Stimulated activated CD4-positive, alpha-beta T cell treated with anti-CD3 and anti-CD28 coated beads, Interleukin-4, amount 100 ng/mL, for 4 hours (primary cell): ENCODE results near the gene COX6A1.
"Not testable (repeated sequence)": the region's sequence is repeated elsewhere in the genome, so short reads cannot be mapped to it uniquely, and the experiment has no call there.

ENCODE experiments used
- DNase-seq, 2 experiments: peaks; one replicate each; pipeline ENCODE4 v3.0.0-alpha.2; 2020

COX6A1 gene

DNA sequence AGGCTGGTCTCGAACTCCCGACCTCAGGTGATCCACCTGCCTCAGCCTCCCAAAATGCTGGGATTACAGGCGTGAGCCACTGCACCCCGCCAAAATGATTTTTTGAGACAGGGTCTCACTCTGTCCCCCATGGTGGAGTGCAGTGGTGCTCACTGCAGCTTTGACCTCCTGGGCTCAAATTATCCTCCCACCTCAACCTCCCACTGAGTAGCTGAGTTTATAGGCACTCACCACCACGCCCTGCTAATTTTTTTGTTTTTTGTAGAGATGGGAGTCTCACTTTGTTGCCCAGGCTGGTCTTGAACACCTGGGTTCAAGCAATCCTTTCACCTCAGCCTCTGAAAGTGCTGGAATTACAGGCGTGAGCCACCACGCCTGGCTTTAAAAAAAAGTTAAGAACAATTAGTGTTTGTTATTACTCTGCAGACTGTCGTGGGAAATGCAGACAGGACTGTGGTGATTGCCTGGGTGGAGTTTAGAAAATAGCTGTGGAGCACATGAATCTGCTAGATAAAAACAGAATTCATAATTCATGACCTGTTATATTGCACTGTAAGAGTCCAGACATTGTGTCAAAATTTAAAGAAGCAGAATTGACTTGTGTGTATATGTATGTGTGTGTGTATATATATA lies 9.2 kb upstream of the COX6A1 start:
- DNase-seq, result no peak

DNA sequence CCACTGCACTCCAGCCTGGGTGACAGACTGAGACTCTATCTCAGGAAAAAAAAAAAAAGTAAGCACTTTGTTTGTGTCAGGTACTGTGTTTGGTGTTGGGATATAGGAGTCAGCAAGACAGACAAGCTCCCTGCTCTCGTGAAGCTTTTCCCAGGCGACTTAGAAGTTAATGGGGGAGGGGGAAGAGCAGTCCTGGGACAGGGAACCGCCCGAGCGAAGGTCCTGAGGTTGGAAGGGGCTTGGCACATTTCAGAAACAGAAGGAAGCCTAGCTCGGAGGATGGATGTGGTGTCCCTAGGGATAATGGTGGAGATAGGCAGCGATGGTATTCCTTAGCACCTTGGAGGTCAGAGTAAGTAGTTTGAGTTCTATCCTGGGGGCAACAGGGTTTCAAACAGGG lies 8.5 kb upstream of the COX6A1 start:
- DNase-seq, result no peak

DNA sequence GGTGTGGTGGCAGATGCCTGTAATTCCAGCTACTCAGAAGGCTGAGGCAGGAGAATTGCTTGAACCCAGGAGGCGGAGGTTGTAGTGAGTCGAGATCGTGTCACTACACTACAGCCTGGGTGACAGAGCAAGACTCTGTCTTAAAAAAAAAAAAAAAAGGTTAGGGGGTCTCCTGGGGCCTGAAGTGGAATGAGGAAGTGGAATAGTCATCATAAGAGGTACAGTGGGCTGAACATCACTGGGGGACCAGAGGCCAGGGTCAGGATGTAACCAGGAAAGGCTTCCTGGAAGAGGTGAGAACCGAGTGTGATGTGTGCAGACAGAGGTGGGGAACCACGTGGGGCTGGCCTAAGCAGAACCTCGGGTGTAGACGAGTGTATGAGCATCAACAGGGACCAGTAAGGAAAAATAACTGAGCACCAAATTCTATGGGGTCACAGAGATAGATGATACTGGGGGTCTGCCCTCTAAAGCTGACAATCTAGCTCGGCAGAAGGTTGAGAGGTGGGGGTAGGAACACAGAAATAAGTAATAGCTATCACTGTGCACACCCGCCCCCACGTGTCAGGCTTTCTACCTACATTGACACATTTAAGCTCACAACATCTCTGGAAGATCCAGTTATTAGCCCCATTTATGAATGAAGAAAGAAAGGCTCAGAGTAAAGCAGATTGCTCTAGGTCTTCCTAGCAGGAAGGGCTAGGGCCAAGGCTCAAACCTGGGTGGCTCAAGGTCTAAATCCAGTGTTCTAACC lies 5.0 kb upstream of the COX6A1 start:
- no peak for DNase-seq

DNA sequence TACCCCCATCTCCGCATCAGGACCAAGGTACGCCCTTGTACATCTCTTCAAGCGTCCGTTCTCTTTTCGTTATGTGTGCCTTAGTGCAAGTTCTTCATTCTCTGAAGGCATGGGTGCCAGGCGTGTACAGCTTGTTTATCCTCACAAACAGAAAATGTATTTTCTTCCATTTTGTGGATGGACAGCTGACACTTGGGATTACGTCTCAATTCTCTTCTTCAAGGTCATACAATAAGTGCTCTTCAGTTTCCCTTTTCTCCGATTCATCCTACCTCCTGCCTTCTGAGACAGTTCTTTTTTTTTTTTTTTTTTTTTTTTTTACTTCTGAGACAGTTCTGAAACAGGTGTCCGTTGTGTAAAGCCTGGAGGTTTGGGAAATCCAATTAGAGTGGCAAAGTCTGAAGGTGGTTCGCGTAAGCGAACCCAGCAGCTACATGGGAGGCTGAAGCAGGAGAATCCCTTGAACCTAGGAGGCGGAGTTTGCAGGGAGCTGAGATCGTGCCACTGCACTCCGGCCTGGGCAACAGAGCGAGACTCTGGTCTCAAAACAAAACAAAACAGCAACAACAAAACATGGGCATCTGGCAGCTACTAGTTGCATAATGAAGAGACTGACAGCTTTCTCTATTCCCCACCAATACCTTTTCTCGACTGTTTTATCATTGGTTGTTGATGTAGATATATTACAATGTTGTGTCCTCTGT lies 734 bp downstream of the COX6A1 start:
- no peak for DNase-seq

DNA sequence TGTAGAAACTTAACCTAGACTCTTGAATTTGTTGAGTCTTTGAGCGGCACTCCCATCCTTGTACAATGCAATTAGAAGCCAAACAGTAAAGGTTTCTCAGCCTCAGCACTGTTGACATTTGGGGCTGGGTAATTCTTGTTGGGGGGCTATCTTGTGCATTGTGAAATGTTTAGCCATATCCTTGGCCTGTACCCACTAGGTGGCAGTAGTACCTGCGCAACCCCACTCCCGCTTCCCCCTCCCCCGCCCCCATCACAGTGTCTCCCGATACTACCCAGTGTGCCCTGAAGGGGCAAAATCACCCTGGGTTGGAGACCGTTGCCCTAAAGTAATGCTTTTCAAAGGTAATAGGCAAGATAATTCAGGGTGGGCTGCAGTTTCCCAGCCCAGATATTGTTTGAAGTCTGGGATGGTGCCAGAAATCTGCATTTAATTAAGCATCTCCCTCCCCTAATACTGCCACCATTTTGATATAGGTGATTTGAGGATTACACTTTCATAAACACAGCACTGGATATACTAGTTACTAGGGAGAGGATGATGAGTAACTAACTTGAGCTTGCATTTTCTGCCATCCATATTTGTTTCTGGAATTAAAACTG lies 1.8 kb downstream of the COX6A1 start:
- peak; percentile 64 to 67 for DNase-seq

DNA sequence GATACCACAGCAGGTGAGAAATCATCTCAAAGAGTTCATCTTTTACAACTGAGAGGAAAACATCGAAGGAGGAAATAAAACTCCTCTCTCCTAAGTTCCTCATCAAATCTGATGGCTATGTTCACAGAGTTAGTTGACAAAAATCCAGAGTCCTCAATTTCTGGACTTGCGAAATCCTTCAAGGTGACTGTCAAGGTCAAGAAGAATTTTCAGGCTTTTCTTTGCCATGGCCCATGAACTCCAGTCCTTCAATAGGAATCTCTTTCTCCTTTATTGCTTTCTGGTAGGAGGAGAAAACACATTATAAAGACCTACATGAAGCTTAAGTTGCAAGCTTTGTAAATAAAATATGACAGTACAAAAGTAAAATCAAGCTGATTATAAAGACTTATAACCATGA lies 6.8 kb downstream of the COX6A1 start:
- no peak for DNase-seq

DNA sequence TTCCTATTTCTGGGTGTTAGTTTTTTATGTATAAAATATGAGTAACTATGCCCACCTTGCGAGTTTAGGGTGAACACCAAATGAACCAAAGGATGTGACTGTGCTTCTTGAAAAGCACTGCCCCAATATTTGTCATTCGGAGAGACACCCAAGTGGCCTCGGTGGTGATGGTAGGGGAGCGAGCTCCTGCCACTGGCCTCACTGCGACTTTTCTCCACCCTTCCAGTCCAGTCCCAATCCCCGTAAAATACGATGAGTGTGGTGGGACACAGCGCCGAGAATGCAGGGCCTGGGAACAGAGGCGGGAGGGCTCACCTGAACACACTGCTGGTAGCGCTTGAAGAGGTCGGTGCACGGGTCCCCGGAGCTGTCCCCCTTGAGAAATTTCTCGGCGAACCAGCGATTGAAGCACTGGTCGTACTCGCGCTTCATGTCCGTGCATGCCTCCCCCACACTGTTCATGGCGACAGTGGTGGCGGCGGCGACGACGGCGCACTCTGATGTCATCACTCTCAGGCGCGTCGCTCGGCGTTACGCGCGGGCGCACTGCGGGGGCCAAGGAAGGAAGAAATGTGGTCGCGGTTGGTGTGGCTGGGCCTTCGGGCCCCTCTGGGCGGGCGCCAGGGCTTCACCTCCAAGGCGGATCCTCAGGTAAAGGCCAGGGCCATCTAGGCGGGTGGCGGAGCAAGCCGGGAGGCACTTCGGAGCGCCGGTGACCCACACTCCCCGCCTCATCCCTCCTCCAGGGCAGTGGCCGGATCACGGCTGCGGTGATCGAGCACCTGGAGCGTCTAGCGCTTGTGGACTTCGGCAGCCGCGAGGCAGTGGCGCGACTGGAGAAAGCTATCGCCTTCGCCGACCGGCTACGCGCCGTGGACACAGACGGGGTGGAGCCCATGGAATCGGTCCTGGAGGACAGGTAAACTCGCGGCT lies 8.3 kb downstream of the COX6A1 start, which contains the start of the genes GATC and TRIAP1:
GATC (plus strand) TSS at position 534 of the 933 bp plus-strand sequence; CDS start at position 571, 37 bp downstream.
TRIAP1 (minus strand) TSS at position 474 of the 933 bp plus-strand sequence; CDS start at position 462, 12 bp downstream.
- peak; percentile 85 to 87 for DNase-seq

DNA sequence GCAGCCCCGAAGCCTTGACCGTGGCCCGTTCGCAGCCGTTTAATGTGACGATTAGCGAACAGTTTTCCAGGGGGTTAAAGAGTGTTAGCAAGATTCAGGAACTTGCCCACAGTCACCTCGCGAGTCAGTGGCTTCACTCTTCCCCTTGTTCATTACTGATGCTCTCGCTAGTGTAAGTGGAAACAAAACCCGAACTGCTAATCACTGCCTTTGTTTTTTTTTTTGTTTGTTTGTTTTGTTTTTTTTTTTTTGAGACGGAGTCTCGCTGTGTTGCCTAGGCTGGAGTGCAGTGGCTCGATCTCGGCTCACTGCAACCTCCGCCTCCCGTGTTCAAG lies 8.9 kb downstream of the COX6A1 start:
- DNase-seq, result not testable (repeated sequence)

DNA sequence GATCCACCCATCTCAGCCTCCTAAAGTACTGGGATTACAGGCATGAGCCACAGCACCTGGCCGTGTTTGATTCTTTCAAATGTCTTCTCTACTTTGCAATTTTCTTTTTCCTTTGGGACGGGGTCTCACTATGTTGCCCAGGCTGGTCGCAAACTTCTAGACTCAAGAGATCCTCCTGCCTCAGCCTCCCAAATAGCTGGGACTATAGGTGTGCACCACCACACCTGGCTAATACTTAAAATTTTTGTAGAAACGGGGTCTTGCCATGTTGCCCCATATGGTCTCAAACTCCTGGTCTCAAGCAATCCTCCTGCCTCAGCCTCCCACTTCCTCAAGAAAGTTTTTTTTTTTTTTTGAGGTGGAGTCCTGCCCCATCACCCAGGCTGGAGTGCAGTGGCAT lies 10.1 kb downstream of the COX6A1 start:
- no peak for DNase-seq

DNA sequence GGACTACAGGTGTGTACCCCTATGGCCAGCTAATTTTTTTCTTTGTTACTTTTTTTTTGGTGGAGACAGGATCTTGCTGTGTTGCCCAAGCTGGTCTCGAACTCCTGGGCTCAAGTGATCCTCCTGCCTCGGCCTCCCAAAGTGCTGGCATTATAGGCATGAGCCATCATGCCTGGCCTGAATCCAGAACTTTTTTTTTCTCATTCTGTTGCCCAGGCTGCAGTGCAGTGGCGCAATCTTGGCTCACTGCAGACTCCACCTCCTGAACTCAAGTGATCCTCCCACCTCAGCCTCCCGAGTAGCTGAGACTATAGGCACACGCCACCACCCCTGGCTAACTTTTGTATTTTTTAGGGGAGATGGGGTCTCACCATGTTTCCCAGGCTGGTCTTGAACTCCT lies 14.6 kb downstream of the COX6A1 start:
- not testable (repeated sequence) for DNase-seq

DNA sequence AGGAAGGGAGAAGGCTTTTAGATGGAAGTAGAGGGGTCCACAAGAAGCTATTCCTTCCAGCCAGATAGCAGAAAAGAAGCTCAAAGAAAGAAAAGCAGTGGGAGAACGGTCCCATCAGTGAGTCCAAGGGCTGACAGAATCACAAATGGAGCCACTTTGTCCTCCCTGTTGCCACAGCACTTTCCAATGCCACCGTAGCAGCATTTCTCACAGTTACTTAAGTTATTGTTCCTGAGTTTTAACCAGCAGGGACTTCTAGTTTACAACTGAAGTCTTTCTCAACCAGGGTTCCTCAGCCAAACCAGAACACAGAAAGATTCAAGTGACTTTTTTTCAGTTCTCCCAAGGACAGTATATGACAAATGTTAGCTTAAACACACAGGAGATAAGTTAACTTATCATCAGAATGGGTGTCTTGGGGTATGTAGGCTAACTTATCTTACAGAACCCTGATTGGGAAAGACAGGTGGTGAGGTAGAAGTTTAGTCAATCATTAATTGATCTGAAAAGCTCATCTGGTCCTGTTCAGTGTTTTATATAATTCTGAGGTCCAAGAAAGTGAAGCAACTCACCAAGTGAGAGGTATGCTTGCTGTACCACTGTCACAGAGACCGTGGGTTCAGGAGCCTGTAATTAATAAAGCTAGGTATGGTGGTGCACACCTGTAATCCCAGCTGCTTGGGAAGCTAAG lies 15.3 kb downstream of the COX6A1 start:
- no peak for DNase-seq

DNA sequence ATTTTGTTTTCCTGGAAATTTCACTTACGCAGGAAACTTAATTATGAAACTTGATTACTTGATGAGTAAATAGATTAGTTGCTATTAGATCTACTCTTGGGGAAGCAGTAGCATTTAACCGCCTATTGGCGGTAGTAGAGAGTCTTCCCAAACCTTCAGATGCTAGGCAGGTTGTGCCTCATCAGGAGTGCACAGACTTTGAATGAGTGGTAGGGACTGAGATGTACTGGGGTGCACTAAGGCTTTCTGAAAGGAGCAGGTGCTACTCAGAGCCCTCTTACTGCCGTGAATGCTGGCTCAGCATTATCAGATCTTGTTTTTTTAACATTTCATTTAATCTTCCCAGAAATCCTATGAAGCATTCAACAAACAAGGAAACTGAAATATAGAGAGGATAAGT lies 16.1 kb downstream of the COX6A1 start:
- DNase-seq, result no peak

DNA sequence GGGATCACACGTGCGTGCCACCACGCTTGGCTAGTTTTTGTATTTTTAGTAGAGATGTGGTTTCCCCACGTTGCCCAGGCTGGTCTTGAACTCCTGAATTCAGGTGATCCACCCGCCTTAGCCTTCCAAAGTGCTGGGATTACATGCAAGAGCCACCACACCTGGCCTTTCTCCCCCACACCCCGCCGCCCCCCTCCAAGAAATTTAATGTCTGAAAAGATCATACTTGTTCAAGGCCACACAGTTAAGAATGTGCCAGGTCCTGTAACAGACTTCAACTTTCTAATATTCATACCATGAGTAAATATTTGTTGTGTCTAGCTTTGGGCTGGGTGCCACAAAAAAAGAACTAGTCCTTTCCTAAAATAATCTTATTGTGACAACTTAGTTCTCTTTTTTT lies 17.4 kb downstream of the COX6A1 start:
- DNase-seq, result no peak

DNA sequence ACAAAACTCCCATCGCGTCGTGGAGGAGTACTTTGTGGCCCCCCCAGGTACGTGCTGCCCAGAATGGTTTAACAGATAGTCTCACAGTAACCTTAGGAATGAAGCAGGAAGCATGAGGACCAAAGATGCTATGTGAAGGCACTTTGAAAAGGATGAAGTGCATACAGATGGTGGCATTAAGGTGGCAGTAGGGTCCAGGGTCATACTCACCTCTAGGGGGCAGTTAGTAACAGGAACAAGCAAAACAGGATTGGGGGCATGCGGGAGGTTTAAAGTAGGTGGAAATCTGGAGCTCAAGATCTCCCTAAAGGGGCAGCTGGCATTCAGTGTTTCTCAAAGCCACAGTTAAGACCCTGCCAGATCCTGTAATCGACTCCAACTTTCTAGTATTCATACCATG lies 19.2 kb downstream of the COX6A1 start:
- DNase-seq, result no peak

DNA sequence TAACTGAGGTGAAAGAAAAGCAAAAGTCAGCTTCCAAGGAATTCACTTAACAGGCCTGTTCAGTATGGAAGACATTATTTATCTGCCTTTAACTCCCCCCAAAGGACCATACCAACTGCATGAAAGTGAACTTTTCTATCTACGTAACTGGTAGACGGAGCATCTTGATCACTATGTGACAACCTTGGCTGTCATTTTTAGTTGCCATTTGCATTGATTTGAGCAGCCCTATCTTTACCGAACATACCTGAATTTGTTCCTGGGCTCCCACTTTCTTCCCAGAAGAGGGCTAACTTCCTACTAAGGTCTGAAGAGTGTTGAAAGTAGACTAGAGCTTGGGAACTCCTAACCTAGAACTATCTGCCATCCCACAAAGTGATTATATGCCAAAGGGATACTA lies 22.2 kb downstream of the COX6A1 start:
- no peak for DNase-seq

DNA sequence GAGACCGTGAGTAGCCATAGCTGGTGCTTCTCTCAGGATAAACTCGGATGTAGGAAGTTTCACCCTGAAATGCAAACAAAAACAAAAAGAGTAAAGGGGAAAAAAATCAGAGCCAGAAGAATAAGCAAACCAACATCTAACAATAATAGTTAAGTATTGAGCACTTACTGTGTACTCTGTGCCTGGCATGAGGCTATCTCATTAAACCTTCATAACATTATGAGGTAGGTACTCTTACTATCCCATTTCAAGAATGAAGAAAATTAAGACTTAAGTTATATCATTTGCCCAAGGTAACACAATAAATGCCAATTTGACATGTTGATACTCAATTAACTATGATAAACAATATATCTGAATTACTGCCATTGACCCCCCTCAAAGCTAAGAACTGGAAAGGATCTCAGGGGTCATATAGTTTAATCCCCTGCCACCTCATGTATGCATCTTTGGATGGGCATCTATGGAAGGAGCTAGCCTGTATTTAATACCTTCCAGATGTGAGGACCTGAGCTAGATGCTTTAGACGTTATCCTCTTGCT lies 24.3 kb downstream of the COX6A1 start:
- DNase-seq, result no peak

DNA sequence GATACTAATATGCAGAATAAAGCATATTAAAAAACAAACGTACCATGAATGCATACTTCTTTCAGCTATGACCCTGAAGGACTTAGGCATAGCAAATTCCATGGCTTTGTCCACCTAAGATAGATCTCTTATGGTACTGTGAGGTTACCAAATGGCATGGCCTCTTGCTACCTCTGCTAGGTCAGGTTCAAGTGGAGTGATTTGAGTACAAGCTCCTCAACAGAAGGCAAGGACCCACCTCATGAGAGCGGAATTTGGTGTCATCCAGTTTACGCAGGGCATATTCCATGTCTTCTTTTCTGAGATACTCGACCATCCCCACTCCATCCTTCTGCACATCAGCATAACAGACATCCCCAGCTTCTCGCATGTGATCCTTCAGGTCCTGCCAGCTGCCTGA lies 25.8 kb downstream of the COX6A1 start:
- no peak for DNase-seq

DNA sequence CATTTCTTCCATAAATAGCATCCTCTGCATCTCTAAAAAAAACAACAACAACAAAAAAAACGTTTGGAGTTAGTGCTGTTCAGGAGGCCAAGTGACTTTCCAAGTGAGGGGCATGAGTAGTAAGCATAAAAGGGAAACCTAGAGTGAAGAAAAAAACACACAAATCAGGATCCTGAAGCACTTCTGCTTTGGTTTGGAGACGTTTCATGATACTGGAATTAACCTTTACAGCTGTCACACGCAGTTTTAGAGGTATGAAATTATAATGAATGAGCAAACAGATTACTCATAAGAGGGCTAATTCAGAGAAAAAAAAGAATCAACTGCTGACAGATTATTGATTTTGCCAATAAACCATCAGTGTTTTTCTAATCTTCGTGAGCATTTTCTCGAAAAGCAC lies 27.8 kb downstream of the COX6A1 start:
- DNase-seq, result no peak

DNA sequence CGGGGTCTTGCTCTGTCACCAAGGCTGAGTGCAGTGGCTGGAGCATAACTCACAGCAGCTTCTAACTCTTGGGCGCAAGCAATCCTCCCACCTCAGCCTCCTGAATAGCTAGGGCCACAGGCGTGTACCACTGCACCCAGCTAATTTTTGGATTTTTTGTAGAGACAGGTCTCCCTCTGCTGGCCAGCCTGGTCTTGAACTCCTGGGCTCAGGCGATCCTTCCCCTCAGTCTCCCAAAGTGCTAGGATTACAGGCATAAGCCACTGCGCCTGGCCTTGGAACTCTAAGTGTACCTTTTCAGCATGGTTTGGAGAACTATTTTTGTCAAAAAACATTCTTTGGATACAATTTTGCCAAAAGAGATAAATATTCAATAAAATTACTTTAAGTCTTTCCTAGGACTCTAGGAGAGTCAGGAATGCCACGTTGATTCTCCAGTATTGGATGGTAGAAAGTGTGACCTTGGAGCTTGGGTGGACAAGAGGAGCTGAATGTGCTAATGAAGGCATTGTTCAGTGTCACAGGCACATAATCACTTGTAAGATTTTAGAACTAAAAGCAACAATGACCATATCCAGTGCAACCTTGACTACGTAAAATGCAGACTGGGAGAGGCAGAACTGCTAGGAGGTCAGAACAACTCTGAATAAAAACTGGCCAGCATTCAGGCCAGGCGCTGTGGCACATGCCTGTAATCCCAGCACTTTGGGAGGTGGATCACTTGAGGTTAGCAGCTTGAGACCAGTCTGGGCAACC lies 28.8 kb downstream of the COX6A1 start:
- DNase-seq, result peak; percentile 27 to 31

DNA sequence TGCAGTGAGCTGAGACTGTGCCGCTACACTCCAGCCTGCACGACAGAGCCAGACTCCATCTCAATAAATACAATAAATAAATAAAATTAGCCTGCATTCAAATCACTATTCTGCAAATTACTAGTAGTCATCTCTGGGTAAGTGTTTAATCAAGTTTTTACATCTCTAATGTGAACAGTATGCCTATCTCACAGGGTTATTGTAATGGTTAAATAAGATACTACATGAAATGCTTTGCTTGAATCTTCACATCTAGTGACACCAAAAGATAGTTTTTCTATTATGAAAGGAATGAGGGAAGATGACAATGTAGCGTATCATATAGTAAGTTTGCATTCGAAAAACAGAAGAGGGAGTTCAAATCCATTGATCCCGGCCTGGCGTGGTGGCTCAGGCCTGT lies 29.5 kb downstream of the COX6A1 start:
- no peak for DNase-seq

DNA sequence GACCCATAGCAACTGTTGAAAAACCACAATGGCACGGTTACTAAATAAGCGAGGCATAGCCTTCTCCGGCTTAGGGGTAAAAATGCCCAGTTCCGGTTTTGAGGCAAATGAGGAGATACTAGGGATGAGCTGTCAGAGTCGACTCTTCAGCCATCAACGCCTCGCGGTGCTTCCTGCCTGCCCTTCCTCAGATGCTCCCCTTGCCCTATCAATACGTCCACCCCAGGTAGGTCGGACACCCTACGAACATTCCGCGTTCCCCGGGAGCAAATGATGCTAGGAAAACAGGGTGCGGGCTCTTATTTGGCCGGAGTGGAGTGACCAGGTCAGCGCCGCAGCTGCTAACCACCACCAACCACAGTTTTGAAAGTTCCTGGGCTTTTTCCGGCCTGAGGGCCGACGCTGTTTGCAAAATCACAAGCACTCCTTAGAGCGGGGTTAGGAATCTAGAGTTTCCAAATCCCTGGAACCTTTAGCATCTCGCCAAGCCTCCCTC lies 30.5 kb downstream of the COX6A1 start:
- no peak for DNase-seq
